NCI-H1048 (cell line): ENCODE measurements around the gene GJB2.

ENCODE experiments used
- DNase-seq: peaks from one replicate; lab custom pipeline; 2025; lab: John Stamatoyannopoulos, UW

The GJB2 gene

DNA sequence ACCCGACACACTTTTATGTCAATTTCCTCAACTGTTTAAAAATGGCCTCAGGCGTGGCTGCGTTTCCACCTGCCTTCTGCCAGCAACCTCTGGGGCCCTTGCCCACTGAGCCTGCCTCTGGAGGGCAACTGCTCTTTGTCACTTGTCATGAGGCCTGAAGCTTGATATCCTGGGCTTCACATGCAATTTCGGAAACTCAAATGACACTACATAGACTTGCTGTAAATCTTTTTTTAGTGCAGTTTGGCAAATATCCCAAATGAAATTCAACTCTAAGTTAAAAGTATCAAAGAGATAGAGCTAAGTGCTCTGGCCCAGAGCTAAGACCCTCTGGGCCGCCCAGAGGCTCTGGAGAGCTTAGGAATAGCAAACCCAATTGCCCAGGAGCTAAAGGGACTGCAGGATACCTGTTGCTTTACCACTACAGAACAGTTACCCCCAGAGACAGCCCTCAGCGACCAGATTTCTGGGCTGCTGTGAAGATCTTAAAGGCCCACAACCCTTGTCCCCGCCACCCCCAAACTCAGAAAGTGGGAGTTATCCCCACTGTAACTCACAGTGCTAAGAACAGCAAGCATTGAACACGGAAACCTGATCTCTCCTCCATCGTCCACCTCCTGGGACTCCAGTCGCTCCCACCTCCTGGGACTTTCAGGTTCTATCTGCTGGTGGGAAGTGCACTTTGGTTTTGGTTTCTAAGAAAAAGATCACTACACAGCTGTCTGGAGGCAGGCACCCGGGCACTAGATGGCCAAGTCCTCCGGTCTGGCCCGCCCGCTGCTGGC lies 51.3 kb downstream of the GJB2 start:
- no peak for DNase-seq

DNA sequence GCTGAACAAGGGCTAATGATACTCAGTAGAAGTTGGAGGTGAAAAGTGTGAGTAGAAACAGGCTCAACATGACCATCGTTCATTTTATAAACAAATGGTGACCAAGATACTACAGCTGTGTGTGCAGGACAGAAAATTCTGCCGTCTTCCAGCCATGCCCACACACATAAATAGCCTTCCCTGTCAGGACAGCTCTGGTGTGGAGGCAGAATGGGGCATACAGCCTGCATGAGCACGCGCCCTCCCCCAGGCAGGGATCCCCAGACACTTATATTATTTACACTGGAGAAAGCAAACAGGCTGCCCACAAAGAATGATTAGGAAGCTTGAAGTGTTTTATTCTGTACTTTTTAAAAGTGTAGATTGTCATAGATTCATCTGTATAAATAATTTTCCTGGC lies 52.3 kb downstream of the GJB2 start:
- DNase-seq = no peak

DNA sequence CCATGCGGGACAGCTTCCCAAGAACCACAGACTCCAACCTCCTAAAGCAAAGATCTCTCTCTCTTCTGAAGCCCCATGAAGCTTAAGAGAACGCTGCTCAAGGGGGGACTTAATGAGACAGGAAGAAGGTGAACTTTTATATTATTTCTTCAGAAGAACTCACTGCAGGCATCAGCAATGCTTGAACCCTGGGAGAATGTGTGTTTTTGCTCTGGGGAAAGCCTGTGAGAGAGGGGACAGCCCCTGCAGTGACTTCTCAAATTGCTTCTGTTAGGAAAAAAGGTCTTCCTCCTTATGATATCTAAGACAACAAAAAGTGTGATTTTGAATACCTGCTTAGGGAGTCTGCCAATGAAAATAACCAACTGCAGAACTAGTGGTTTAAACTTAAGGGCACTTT lies 54.9 kb downstream of the GJB2 start:
- no peak for DNase-seq
